GM12891 (cell line): Measurements from ENCODE around the gene PREX1.

Experiments used
- POLR2A ChIP-seq: IDR thresholded peaks from 2 replicates; pipeline ENCODE4 v1.6.1; 2011; ENCODE audit warnings: low read depth, low read length, control low read depth
- POLR2AphosphoS5 ChIP-seq: IDR thresholded peaks from 2 replicates; pipeline ENCODE4 v1.6.1; 2011; ENCODE audit warnings: low read depth, low read length, control low read depth
- POU2F2 ChIP-seq: IDR thresholded peaks from 2 replicates; pipeline ENCODE4 v1.6.1; 2011; ENCODE audit warnings: low read depth, mild to moderate bottlenecking, control low read depth, low read length, moderate library complexity
- TAF1 ChIP-seq: IDR thresholded peaks from 2 replicates; pipeline ENCODE4 v1.6.1; 2011; ENCODE audit warnings: low read depth, low read length, control low read depth

DNA sequence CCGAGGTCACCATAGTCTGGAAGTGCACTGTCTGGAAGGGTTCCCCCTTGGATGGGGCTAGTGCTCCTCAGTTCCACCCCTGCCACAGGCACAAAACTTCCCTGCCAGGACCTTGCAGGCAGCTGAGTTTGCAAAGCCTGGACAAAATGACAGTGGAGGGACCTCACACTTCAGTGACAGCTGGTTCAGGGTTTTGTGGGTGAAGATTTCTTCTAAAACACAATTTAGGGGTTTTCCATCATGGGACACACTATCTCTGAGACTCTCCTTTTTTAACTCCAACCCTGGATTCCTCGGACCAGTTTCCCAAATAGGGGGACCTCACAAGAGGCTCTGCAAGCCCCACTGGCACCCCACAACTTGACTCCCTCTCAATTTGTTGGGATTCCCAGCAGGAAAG, 33.6 kb upstream of the PREX1 start:
- TF ChIP-seq POLR2A (no peak), POLR2AphosphoS5 (no peak), TAF1 (no peak), POU2F2 (no peak)
